ENCODE measurements around the gene TTC21A. TPM values are rescaled to one million over a fixed set of nuclear protein-coding genes. Genes with fewer than 3 reads are reported as not detected.
"Not testable (repeated sequence)": the region's sequence is repeated elsewhere in the genome, so short reads cannot be mapped to it uniquely, and the experiment has no call there.

The TTC21A gene
- total RNA-seq, 1 donor from 2014 or later: 7.8 TPM

DNA sequence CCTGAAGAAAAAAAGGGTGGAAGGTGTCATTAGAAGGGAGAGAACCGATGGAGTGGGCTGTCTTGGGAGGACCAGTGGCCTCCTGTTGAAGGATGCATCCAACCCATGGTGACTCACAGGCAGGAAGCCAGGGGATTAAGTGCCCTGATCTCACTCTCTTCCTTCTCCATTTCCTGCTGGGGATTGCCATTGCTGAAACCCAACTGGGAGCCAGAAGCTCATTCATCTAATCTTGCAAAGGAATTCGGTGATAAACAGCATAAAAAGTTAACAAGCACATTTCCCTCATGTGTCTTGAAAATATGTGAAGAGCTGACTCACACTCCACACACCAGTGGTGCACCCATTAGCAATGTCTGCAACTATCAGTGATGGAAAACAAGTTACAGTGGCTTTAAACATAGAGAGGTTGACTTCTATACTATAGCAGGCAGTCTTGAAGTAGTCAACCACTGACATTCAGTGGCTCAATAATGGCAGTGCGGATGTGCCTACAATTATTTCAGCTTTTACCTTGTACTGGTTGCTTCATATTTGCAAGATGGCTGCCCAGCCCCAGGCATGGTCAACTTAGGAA, 58.7 kb downstream of the TTC21A start:
- Mint-ChIP-seq H3K4me1 (ENCODE audit: low read depth, unreplicated experiment) (no peaks in the 10 kb centered on the region), H3K27me3 (ENCODE audit: unreplicated experiment) (no peaks in the 10 kb centered on the region)

DNA sequence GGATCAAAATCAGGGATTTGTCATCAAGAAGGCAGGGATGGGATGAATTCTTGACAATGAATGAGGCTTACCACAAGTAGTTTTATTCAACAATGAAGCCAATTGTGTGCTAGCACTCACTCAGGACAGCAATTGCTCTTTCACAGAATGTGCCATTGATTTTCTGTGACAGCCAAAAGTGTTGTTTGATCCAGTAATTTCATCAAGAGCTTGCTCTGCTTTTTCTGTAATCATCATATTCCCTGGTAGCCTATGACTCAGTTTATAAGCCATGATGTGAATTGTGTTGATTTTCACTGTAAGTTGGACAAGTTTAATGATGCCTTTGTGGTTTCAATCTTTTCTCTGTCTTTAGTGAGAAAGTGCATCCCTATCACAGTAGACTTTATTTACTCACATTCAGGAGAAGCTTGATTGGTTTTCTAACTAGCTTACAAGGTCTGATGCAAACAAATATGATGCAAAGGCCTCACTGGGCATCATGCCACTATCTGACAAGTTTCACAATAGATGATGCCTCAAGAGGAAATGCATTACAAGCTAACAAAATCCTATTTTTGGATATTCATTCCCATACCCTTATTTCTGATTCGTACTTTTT, 59.6 kb downstream of the TTC21A start:
- no peak overlapping the region for H3K4me3 Mint-ChIP-seq (ENCODE audit: unreplicated experiment)
- no peak overlapping the region for H3K27ac Mint-ChIP-seq (ENCODE audit: unreplicated experiment)
- no peaks in the 10 kb centered on the region for H3K4me1 Mint-ChIP-seq (ENCODE audit: low read depth, unreplicated experiment)
- H3K36me3 Mint-ChIP-seq (ENCODE audit: unreplicated experiment): no peaks in the 10 kb centered on the region
- no peak for DNase-seq
- no peaks in the 10 kb centered on the region for H3K9me3 Mint-ChIP-seq (ENCODE audit: unreplicated experiment)
- TF ChIP-seq, protein P1, sequence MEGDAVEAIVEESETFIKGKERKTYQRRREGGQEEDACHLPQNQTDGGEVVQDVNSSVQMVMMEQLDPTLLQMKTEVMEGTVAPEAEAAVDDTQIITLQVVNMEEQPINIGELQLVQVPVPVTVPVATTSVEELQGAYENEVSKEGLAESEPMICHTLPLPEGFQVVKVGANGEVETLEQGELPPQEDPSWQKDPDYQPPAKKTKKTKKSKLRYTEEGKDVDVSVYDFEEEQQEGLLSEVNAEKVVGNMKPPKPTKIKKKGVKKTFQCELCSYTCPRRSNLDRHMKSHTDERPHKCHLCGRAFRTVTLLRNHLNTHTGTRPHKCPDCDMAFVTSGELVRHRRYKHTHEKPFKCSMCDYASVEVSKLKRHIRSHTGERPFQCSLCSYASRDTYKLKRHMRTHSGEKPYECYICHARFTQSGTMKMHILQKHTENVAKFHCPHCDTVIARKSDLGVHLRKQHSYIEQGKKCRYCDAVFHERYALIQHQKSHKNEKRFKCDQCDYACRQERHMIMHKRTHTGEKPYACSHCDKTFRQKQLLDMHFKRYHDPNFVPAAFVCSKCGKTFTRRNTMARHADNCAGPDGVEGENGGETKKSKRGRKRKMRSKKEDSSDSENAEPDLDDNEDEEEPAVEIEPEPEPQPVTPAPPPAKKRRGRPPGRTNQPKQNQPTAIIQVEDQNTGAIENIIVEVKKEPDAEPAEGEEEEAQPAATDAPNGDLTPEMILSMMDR (IDR thresholded peaks at IDR 0.05; ENCODE audit: partially characterized antibody, unreplicated experiment): no peak
- H3K27me3 Mint-ChIP-seq (ENCODE audit: unreplicated experiment): no peaks in the 10 kb centered on the region

More for the DNA sequence above, 58.7 kb downstream of the TTC21A start:
- TF ChIP-seq, protein P1 (IDR thresholded peaks at IDR 0.05; ENCODE audit: partially characterized antibody, unreplicated experiment): no peak
- no peak overlapping the region for H3K27ac Mint-ChIP-seq (ENCODE audit: unreplicated experiment)
- DNase-seq: no peak
- no peaks in the 10 kb centered on the region for H3K9me3 Mint-ChIP-seq (ENCODE audit: unreplicated experiment)
- H3K4me3 Mint-ChIP-seq (ENCODE audit: unreplicated experiment): no peak overlapping the region
- no peaks in the 10 kb centered on the region for H3K36me3 Mint-ChIP-seq (ENCODE audit: unreplicated experiment)

DNA sequence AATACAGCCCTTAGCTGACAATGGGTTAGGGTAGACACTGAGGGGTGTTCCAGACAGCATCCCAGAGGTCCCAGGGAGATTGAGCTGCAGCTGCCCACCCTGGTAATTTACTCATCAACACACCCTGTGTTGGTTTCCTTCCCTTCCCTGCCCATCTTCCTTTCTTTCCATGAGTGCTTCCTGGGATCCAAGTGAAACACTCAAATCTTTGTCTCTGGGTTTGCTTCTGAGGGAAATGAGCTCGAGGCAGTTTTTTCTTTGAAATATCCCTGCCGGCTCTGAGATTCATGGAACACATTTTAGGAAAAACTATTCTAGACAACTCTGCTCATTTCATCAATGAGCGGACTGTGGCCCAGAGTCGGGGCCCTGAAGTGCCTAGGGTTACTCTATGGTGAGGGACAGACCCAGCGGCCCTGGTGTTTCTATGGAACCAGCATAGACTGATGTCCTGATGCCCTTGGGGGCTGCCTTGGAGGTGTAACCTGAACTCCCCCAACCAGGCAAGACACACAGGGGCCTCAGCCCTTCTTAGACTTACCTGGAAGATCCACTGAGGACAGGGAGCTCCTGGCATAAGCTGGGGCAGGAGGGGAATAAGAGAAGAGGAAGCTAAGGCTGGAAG, 60.8 kb downstream of the TTC21A start:
- H3K27ac Mint-ChIP-seq (ENCODE audit: unreplicated experiment): no peak overlapping the region
- TF ChIP-seq, protein P1 (IDR thresholded peaks at IDR 0.05; ENCODE audit: partially characterized antibody, unreplicated experiment): no peak
- H3K4me3 Mint-ChIP-seq (ENCODE audit: unreplicated experiment): no peak overlapping the region
- no peaks in the 10 kb centered on the region for H3K4me1 Mint-ChIP-seq (ENCODE audit: low read depth, unreplicated experiment)
- peaks cover 3% of the 10 kb centered on the region for H3K9me3 Mint-ChIP-seq (ENCODE audit: unreplicated experiment)
- no peaks in the 10 kb centered on the region for H3K27me3 Mint-ChIP-seq (ENCODE audit: unreplicated experiment)
- no peaks in the 10 kb centered on the region for H3K36me3 Mint-ChIP-seq (ENCODE audit: unreplicated experiment)
- DNase-seq: no peak

DNA sequence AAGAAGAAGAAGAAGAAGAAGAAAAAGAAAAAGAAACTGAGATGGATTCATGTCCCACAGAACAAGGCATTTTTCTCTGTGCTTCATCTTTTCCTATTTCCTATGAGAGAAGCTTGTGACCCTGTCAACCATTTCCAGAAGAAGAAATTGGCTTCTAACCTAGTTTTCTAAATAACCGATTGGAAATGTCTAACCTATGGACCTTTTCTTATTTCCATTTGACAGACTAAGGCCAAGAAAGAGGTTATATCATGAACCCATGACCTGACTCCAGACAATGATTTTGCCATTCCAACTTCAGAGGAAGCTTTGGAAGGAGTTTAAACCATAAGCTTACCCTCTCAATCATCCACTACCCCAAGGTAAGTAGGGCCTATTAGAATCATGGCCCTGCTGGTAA, 62.2 kb downstream of the TTC21A start:
- Mint-ChIP-seq H3K36me3 (ENCODE audit: unreplicated experiment) (no peaks in the 10 kb centered on the region), H3K4me1 (ENCODE audit: low read depth, unreplicated experiment) (no peaks in the 10 kb centered on the region), H3K9me3 (ENCODE audit: unreplicated experiment) (peaks cover 3% of the 10 kb centered on the region), H3K27ac (ENCODE audit: unreplicated experiment) (no peak overlapping the region), H3K27me3 (ENCODE audit: unreplicated experiment) (no peaks in the 10 kb centered on the region), H3K4me3 (ENCODE audit: unreplicated experiment) (no peak overlapping the region)
- TF ChIP-seq, protein P1 (IDR thresholded peaks at IDR 0.05; ENCODE audit: partially characterized antibody, unreplicated experiment): no peak
- DNase-seq: no peak

DNA sequence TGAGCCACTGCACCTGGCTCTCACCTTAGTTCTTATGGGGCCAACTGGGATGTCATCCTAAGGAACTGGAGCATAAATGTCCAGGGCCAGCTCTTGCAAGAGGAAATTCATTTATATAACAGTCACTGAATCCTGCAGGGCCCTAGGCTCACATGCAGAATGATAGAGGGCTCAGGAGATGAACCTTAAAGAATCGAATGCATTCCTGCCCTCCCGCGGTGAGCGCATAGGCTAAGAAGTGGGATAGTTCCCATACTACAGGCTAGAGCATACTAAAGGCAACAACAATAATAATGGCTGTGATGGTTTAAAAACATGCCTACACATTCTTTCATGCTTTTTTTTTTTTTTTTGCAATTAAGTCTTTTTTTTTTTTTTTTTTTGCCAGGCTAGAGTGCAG, 63.0 kb downstream of the TTC21A start:
- TF ChIP-seq, protein P1 (IDR thresholded peaks at IDR 0.05; ENCODE audit: partially characterized antibody, unreplicated experiment): no peak
- no peak for DNase-seq
- no peaks in the 10 kb centered on the region for H3K27me3 Mint-ChIP-seq (ENCODE audit: unreplicated experiment)
- no peaks in the 10 kb centered on the region for H3K4me1 Mint-ChIP-seq (ENCODE audit: low read depth, unreplicated experiment)
- peaks cover 3% of the 10 kb centered on the region for H3K9me3 Mint-ChIP-seq (ENCODE audit: unreplicated experiment)
- H3K36me3 Mint-ChIP-seq (ENCODE audit: unreplicated experiment): no peaks in the 10 kb centered on the region
- no peak overlapping the region for H3K27ac Mint-ChIP-seq (ENCODE audit: unreplicated experiment)
- H3K4me3 Mint-ChIP-seq (ENCODE audit: unreplicated experiment): no peak overlapping the region

DNA sequence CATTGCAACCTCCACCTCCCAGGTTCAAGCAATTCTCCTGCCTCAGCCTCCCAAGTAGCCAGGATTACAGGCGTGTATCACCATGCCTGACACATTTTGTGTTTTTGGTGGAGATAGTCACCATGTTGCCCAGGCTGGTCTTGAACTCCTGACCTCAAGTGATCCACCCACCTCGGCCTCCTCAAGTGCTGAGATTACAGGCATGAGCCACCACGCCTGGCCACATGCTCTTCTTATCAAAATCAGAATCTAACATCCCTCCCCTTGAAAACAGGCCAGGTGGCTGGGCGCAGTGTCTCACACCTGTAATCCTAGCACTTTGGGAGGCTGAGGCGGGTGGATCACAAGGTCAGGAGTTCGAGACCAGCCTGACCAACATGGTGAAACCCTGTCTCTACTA, 63.4 kb downstream of the TTC21A start:
- H3K27ac Mint-ChIP-seq (ENCODE audit: unreplicated experiment); H3K4me1 Mint-ChIP-seq (ENCODE audit: low read depth, unreplicated experiment); H3K4me3 Mint-ChIP-seq (ENCODE audit: unreplicated experiment); H3K9me3 Mint-ChIP-seq (ENCODE audit: unreplicated experiment); H3K36me3 Mint-ChIP-seq (ENCODE audit: unreplicated experiment); DNase-seq; H3K27me3 Mint-ChIP-seq (ENCODE audit: unreplicated experiment): not testable (repeated sequence)
